Measurements from ENCODE around the gene VRK3.
A peak's percentile ranks its signal among the peaks of the same experiment; 100 is the strongest.
"Not testable (repeated sequence)": the region's sequence is repeated elsewhere in the genome, so short reads cannot be mapped to it uniquely, and the experiment has no call there.

The VRK3 gene

GRCh38 chr19:49953416-49953815 lies 71.8 kb downstream of the VRK3 start:
- no peak for DNase-seq

- DNase-seq, result no peak
Observed at GRCh38 chr19:49952906-49953305, 72.3 kb downstream of the VRK3 start.

GRCh38 chr19:49952479-49952836 lies 72.7 kb downstream of the VRK3 start:
- DNase-seq, result no peak

- DNase-seq, result no peak
Observed at GRCh38 chr19:49951806-49952478, 73.2 kb downstream of the VRK3 start.

- no peak for DNase-seq
Observed at GRCh38 chr19:49950956-49951526, 74.1 kb downstream of the VRK3 start.

- DNase-seq, result no peak
Observed at GRCh38 chr19:49950590-49950948, 74.6 kb downstream of the VRK3 start.

- no peak for DNase-seq
Observed at GRCh38 chr19:49949742-49950589, 75.2 kb downstream of the VRK3 start.

- DNase-seq, result no peak
Observed at GRCh38 chr19:49946415-49946814, 78.8 kb downstream of the VRK3 start.

- not testable (repeated sequence) for DNase-seq
Observed at GRCh38 chr19:49944567-49944966, 80.6 kb downstream of the VRK3 start.

GRCh38 chr19:49940482-49940791 lies 84.7 kb downstream of the VRK3 start:
- DNase-seq, result no peak

GRCh38 chr19:49939721-49940481 lies 85.3 kb downstream of the VRK3 start:
- no peak for DNase-seq

- no peak for DNase-seq
Observed at GRCh38 chr19:49938662-49939061, 86.5 kb downstream of the VRK3 start.

GRCh38 chr19:49937750-49938381 lies 87.3 kb downstream of the VRK3 start:
- DNase-seq, result peak; percentile 72

- no peak for DNase-seq
Observed at GRCh38 chr19:49936549-49936948, 88.6 kb downstream of the VRK3 start.

- DNase-seq, result no peak
Observed at GRCh38 chr19:49933643-49934042, 91.5 kb downstream of the VRK3 start.

- DNase-seq, result no peak
Observed at GRCh38 chr19:49932731-49933131, 92.4 kb downstream of the VRK3 start.

GRCh38 chr19:49932041-49932451 lies 93.1 kb downstream of the VRK3 start:
- no peak for DNase-seq

GRCh38 chr19:49931293-49932040 lies 93.7 kb downstream of the VRK3 start:
- no peak for DNase-seq

- no peak for DNase-seq
Observed at GRCh38 chr19:49930483-49931011, 94.6 kb downstream of the VRK3 start.

- DNase-seq, result peak; percentile 92
Observed at GRCh38 chr19:49929611-49930482, 95.3 kb downstream of the VRK3 start.

GRCh38 chr19:49929121-49929610 lies 96.0 kb downstream of the VRK3 start, which contains the start of the genes ATF5 and NUP62:
Gene ATF5 (plus strand): TSS chr19:49929205. CDS start chr19:49930851, 1,646 bp downstream.
Gene NUP62 (minus strand): TSS chr19:49929504. CDS start chr19:49909807, 19,697 bp downstream.
- DNase-seq, result peak; percentile 91
